Testis (tissue), 2 donors: ENCODE data around the gene ARL3.

ENCODE experiments used
- CTCF ChIP-seq, 3 experiments: fragments of 450-650 bp in 2 of 3; fragments of 200-600 bp in 1 of 3; sonication (generic) in 1 of 3; IDR thresholded peaks; one replicate each; pipeline ENCODE4 v1.5.1; 2016 to 2019; ENCODE audit warnings: antibody characterized with exemption in 3 of 3, mild to moderate bottlenecking in 2 of 3, moderate library complexity in 1 of 3
- POLR2A ChIP-seq: fragments of 450-650 bp; IDR thresholded peaks from one replicate; pipeline ENCODE4 v1.6.1; 2017; ENCODE audit warnings: antibody characterized with exemption, mild to moderate bottlenecking, moderate library complexity

GRCh38 chr10:102635377-102635776 is 78.8 kb downstream of the ARL3 start:
- TF ChIP-seq POLR2A (no peak), CTCF (IDR thresholded peaks at IDR 0.05) (no peak)
